Gastrocnemius medialis (tissue), 4 donors: ENCODE measurements around the gene EPN3. TPM values are rescaled to one million over a fixed set of nuclear protein-coding genes. Genes with fewer than 3 reads are reported as not detected.
A peak's percentile ranks its signal among the peaks of the same experiment; 100 is the strongest.

Experiments
- ATAC-seq, 2 donors: fragments of 150-250 bp; one replicate each; pipeline ENCODE4 v1.9.1; 2016
- DNase-seq, 2 donors: peaks; one replicate each; pipeline ENCODE4 v3.0.0-alpha.2; 2019
- H3K27ac ChIP-seq, 4 donors: fragments of 200-600 bp; sonication (generic); 1 replicate in 1 of 4; 2 replicates in 3 of 4; pipeline ENCODE4 v1.5.1; 2016 to 2018; ENCODE audit warnings: mild to moderate bottlenecking in 2 of 4, moderate library complexity in 1 of 4
- H3K27me3 ChIP-seq, 3 donors: fragments of 200-600 bp; sonication (generic) in 2 of 3; 1 replicate in 1 of 3; 2 replicates in 2 of 3; pipeline versions ENCODE4 v1.5.1 to v1.6.0; 2016 to 2019; ENCODE audit warnings: mild to moderate bottlenecking in 1 of 3, moderate library complexity in 1 of 3
- H3K36me3 ChIP-seq, 2 donors: fragments of 200-600 bp; sonication (generic) in 1 of 2; one replicate each; pipeline ENCODE4 v1.5.1; 2017 to 2018
- H3K4me1 ChIP-seq, 2 donors: fragments of 200-600 bp; sonication (generic) in 1 of 2; one replicate each; pipeline ENCODE4 v1.5.1; 2016 to 2017; ENCODE audit warnings: mild to moderate bottlenecking in 2 of 2
- H3K4me3 ChIP-seq, 4 donors: fragments of 200-600 bp; sonication (generic) in 3 of 4; 1 replicate in 1 of 4; 2 replicates in 3 of 4; pipeline ENCODE4 v1.5.1; 2016 to 2019; ENCODE audit warnings: mild to moderate bottlenecking in 2 of 4
- H3K9me3 ChIP-seq, 3 donors: fragments of 200-600 bp; sonication (generic) in 2 of 3; 1 replicate in 1 of 3; 2 replicates in 2 of 3; pipeline ENCODE4 v1.5.1; 2016 to 2019
- CTCF ChIP-seq, 5 experiments: fragments of 450-650 bp in 3 of 5; fragments of 200-600 bp in 2 of 5; sonication (generic) in 2 of 5; IDR thresholded peaks in 4 of 5; conservative IDR thresholded peaks in 1 of 5; 1 replicate in 4 of 5; 2 replicates in 1 of 5; pipeline ENCODE4 v1.5.1; 2016 to 2019; ENCODE audit warnings: antibody characterized with exemption in 5 of 5, mild to moderate bottlenecking in 3 of 5, moderate library complexity in 3 of 5
- POLR2A ChIP-seq, 2 donors: fragments of 450-650 bp; IDR thresholded peaks; one replicate each; pipeline ENCODE4 v1.6.1; 2017; ENCODE audit warnings: antibody characterized with exemption in 2 of 2, mild to moderate bottlenecking in 2 of 2, moderate library complexity in 2 of 2
- in situ Hi-C, 4 donors: fragments of 200-750 bp; cut with MboI; loops; one replicate each; pipeline versions ENCODE4 v1.15.0 to v1.8.0; 2017; ENCODE audit warnings: low sequenced_read_pairs in 4 of 4
- intact Hi-C: fragments of 100-400 bp; cut with DNase I; formaldehyde crosslinking; loops from one replicate; pipeline ENCODE4 v1.15.1; 2023; ENCODE audit warnings: low total_unique reads
- total RNA-seq, 4 donors: library from RNA; depleted of rRNA; stranded (reverse); fragments of >200 nt; gene quantifications; one replicate each; pipeline versions ENCODE4 v1.1.0 to v1.2.3, GENCODE V29; 2016

EPN3 gene
- total RNA-seq, 4 donors from 2014 or later: not detected

- ATAC-seq (no peak), DNase-seq (no peak)
- no peak for TF ChIP-seq POLR2A (IDR thresholded peaks at IDR 0.05)
- no peak for TF ChIP-seq CTCF (IDR thresholded peaks at IDR 0.05 in 4 of 5, conservative IDR thresholded peaks at IDR 0.05 in 1 of 5)
- in situ Hi-C loops: no loop called here
- Histone ChIP-seq H3K9me3 (no peaks in the 10 kb centered on the region), H3K27ac (no peak overlapping the region), H3K27me3 (no peaks in the 10 kb centered on the region), H3K4me1 (peaks cover 3 to 11% of the 10 kb centered on the region in 2 donors), H3K4me3 (no peak overlapping the region), H3K36me3 (no peaks in the 10 kb centered on the region)
- intact Hi-C loops: no loop called here
Observed at GRCh38 chr17:50513495-50513894, 19.0 kb upstream of the EPN3 start.

- no peaks in the 10 kb centered on the region for H3K27me3 ChIP-seq
- H3K4me3 ChIP-seq: no peak overlapping the region
- no peaks in the 10 kb centered on the region for H3K9me3 ChIP-seq
- no peak overlapping the region for H3K27ac ChIP-seq
- in situ Hi-C loops (no loop called here), intact Hi-C loops (no loop called here)
- H3K4me1 ChIP-seq: peaks cover 0 to 11% of the 10 kb centered on the region in 2 donors
- no peak for ATAC-seq
- TF ChIP-seq POLR2A (IDR thresholded peaks at IDR 0.05): no peak
- no peak for DNase-seq
- H3K36me3 ChIP-seq: no peaks in the 10 kb centered on the region
Observed at GRCh38 chr17:50514388-50514787, 18.1 kb upstream of the EPN3 start.

- ATAC-seq (peak in 1 of 2 donors; percentile 71), DNase-seq (peak in 1 of 2 donors; percentile 40)
- peaks cover 0 to 11% of the 10 kb centered on the region in 2 donors for H3K4me1 ChIP-seq
- H3K36me3 ChIP-seq: no peaks in the 10 kb centered on the region
- no peaks in the 10 kb centered on the region for H3K9me3 ChIP-seq
- intact Hi-C loops: no loop called here
- TF ChIP-seq POLR2A (IDR thresholded peaks at IDR 0.05) (no peak), CTCF (IDR thresholded peaks at IDR 0.05 in 4 of 5, conservative IDR thresholded peaks at IDR 0.05 in 1 of 5) (no peak)
- no peak overlapping the region for H3K4me3 ChIP-seq
- no peak overlapping the region for H3K27ac ChIP-seq
- in situ Hi-C loops: no loop called here
- no peaks in the 10 kb centered on the region for H3K27me3 ChIP-seq
Observed at GRCh38 chr17:50514936-50515702, 17.4 kb upstream of the EPN3 start.

GRCh38 chr17:50517011-50517410, 15.5 kb upstream of the EPN3 start:
- no peak overlapping the region for H3K27ac ChIP-seq
- no peaks in the 10 kb centered on the region for H3K36me3 ChIP-seq
- ATAC-seq (no peak), DNase-seq (no peak)
- no peaks in the 10 kb centered on the region for H3K9me3 ChIP-seq
- H3K4me3 ChIP-seq: no peak overlapping the region
- intact Hi-C loops (no loop called here), in situ Hi-C loops (no loop called here)
- H3K4me1 ChIP-seq: peaks cover 0 to 11% of the 10 kb centered on the region in 2 donors
- no peaks in the 10 kb centered on the region for H3K27me3 ChIP-seq
- TF ChIP-seq CTCF (IDR thresholded peaks at IDR 0.05 in 4 of 5, conservative IDR thresholded peaks at IDR 0.05 in 1 of 5): no peak
- no peak for TF ChIP-seq POLR2A (IDR thresholded peaks at IDR 0.05)

GRCh38 chr17:50517504-50518383, 14.8 kb upstream of the EPN3 start:
- TF ChIP-seq POLR2A (IDR thresholded peaks at IDR 0.05) (no peak), CTCF (IDR thresholded peaks at IDR 0.05 in 4 of 5, conservative IDR thresholded peaks at IDR 0.05 in 1 of 5) (no peak)
- H3K4me1 ChIP-seq: peaks cover 0 to 11% of the 10 kb centered on the region in 2 donors
- no peak overlapping the region for H3K4me3 ChIP-seq
- ATAC-seq (no peak), DNase-seq (no peak)
- in situ Hi-C loops: no loop called here
- H3K27me3 ChIP-seq: no peaks in the 10 kb centered on the region
- H3K27ac ChIP-seq: no peak overlapping the region
- intact Hi-C loops: no loop called here
- H3K9me3 ChIP-seq: no peaks in the 10 kb centered on the region
- H3K36me3 ChIP-seq: no peaks in the 10 kb centered on the region
